GM12801 (cell line): Measurements from ENCODE around the gene HRCT1.

ENCODE experiments used
- TF ChIP-seq, protein P1 (sequence below): IDR thresholded peaks from one replicate; pipeline ENCODE4 v1.5.1; 2011; ENCODE audit warnings: control low read depth; ENCODE audit not compliant: insufficient read length; ENCODE audit errors: extremely low read depth

The HRCT1 gene

GRCh38 chr9:35915681-35916294 lies 9.8 kb downstream of the HRCT1 start:
- TF ChIP-seq, protein P1, sequence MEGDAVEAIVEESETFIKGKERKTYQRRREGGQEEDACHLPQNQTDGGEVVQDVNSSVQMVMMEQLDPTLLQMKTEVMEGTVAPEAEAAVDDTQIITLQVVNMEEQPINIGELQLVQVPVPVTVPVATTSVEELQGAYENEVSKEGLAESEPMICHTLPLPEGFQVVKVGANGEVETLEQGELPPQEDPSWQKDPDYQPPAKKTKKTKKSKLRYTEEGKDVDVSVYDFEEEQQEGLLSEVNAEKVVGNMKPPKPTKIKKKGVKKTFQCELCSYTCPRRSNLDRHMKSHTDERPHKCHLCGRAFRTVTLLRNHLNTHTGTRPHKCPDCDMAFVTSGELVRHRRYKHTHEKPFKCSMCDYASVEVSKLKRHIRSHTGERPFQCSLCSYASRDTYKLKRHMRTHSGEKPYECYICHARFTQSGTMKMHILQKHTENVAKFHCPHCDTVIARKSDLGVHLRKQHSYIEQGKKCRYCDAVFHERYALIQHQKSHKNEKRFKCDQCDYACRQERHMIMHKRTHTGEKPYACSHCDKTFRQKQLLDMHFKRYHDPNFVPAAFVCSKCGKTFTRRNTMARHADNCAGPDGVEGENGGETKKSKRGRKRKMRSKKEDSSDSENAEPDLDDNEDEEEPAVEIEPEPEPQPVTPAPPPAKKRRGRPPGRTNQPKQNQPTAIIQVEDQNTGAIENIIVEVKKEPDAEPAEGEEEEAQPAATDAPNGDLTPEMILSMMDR, result no peak

- TF ChIP-seq, protein P1, result no peak
Measured at GRCh38 chr9:35917261-35917660, 11.3 kb downstream of the HRCT1 start.

DNA sequence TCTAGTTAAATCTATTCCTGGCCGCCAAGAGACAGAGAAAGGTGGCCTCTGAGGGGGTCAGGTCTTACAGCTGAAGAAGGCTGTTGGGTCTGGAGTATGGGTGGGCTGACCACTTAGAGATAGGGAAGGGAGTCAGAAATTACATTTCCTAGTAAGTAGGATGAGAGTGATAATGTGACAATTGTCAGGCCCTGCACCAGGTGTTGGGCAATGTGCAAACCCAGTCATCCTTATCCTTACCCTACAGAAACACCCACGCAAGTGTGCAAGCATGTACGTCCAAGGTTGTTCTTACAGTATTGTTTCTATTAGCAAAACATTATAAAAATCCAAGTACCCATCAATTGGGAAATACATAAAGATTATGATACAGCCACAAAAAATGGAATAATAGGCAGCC lies 12.8 kb downstream of the HRCT1 start:
- TF ChIP-seq, protein P1, result no peak

GRCh38 chr9:35919212-35920008 lies 13.4 kb downstream of the HRCT1 start:
- TF ChIP-seq, protein P1, result no peak

DNA sequence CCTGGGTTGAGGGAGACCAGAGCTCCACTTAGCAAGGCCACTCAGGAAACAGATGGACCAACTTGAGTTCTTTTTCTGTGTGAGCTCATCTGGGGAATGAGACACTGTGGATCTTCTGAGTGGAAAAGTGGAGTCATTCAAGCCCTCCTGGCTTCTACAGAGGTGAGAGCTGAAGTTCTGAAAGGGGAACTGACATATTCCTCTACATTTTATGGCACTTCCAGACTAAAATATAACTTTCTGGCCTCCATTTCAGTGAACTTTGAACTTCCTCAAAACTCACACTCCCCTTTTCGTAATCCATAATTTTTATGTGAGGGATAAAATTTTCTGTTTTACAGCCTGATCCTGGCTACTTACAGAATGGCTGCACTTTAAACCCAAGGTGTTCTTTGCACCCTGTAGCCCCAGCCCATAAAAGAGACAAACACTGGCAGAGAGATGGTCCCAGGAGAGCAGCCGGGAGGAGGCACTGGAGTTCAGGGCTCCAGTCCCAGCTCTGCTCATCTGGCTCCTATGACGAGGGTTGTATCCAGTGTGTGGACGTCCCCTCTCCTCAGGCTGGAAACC lies 14.1 kb downstream of the HRCT1 start:
- TF ChIP-seq, protein P1, result no peak

- TF ChIP-seq, protein P1, result no peak
Measured at GRCh38 chr9:35923598-35923926, 17.6 kb downstream of the HRCT1 start.

- TF ChIP-seq, protein P1, result no peak
Measured at GRCh38 chr9:35923927-35924763, 18.1 kb downstream of the HRCT1 start.
